Adrenal gland (tissue), 5 donors: ENCODE measurements around the gene SGMS1.

ENCODE experiments used
- POLR2A ChIP-seq, 2 donors: fragments of 450-650 bp; IDR thresholded peaks; one replicate each; pipeline ENCODE4 v1.6.1; 2017; ENCODE audit warnings: antibody characterized with exemption in 2 of 2, mild to moderate bottlenecking in 2 of 2, moderate library complexity in 1 of 2
- TF ChIP-seq, protein P1 (sequence below), 6 experiments: fragments of 450-650 bp in 4 of 6; fragments of 200-600 bp in 2 of 6; sonication (generic) in 1 of 6; IDR thresholded peaks; 1 replicate in 5 of 6; 2 replicates in 1 of 6; pipeline versions ENCODE4 v1.5.1 to v1.8.0; 2016 to 2021; ENCODE audit warnings: antibody characterized with exemption in 6 of 6, mild to moderate bottlenecking in 2 of 6, moderate library complexity in 1 of 6
- donor health status: DM: no; HTN: no; CAD: no.

DNA sequence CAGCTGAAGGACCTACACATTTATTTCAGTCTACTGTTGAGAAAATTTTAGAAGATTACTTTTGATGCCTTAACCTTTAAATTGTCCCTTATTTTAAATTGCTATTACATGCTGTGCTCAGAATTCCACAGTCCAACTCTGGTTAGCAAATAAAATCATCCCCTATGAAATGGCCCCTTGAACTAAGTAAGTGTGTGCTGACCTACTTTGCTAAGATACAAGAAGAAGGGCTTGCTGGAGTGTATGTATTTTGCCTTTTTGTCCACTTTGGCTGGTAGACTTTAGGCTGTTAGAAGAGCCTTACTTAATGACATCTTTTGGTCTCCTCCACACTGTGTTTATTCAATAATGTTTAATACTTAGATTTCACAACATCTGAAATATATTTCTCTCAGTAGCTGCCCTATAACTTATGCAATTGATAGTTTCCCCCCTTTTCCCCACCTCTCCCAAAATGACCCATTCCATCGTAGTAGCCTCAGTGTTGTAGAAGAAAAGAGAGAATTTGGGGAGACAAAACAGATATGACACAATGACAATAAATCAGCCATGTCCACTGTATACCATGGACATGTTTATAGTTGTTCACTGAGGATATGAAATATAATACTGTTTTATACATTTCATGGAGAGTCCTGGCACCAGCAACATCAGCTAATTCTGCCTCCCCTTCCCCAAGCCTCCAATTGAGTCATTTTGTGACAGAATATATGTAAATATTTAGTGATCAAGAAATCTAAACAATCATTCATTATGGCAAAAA lies 264.6 kb downstream of the SGMS1 start:
- TF ChIP-seq, protein P1, sequence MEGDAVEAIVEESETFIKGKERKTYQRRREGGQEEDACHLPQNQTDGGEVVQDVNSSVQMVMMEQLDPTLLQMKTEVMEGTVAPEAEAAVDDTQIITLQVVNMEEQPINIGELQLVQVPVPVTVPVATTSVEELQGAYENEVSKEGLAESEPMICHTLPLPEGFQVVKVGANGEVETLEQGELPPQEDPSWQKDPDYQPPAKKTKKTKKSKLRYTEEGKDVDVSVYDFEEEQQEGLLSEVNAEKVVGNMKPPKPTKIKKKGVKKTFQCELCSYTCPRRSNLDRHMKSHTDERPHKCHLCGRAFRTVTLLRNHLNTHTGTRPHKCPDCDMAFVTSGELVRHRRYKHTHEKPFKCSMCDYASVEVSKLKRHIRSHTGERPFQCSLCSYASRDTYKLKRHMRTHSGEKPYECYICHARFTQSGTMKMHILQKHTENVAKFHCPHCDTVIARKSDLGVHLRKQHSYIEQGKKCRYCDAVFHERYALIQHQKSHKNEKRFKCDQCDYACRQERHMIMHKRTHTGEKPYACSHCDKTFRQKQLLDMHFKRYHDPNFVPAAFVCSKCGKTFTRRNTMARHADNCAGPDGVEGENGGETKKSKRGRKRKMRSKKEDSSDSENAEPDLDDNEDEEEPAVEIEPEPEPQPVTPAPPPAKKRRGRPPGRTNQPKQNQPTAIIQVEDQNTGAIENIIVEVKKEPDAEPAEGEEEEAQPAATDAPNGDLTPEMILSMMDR (IDR thresholded peaks at IDR 0.05), result no peak
- TF ChIP-seq POLR2A (IDR thresholded peaks at IDR 0.05), result no peak
